22Rv1 (cell line): Measurements from ENCODE around the gene WBP1L.

Source experiments
- H3K27ac ChIP-seq: fragments of 450-650 bp; 2 replicates; pipeline ENCODE4 v1.5.1; 2017
- CTCF ChIP-seq: fragments of 450-650 bp; IDR thresholded peaks from 2 replicates; pipeline ENCODE4 v1.5.1; 2017; ENCODE audit warnings: mild to moderate bottlenecking
- ZFX ChIP-seq: fragments of 450-650 bp; IDR thresholded peaks from 2 replicates; pipeline ENCODE4 v1.6.1; 2017; ENCODE audit warnings: antibody characterized with exemption, borderline replicate concordance

WBP1L gene

GRCh38 chr10:102824664-102825063 is 80.9 kb downstream of the WBP1L start:
- TF ChIP-seq CTCF (no peak), ZFX (no peak)
- H3K27ac ChIP-seq, result no peak overlapping the region

- TF ChIP-seq ZFX (no peak), CTCF (no peak)
- H3K27ac ChIP-seq, result no peak overlapping the region
Measured at GRCh38 chr10:102826148-102826796, 82.5 kb downstream of the WBP1L start.

- TF ChIP-seq CTCF, result no peak
- no peak for TF ChIP-seq ZFX
- H3K27ac ChIP-seq, result no peak overlapping the region
Measured at GRCh38 chr10:102827597-102827975, 83.8 kb downstream of the WBP1L start.

GRCh38 chr10:102831322-102832071 is 87.7 kb downstream of the WBP1L start:
- no peak overlapping the region for H3K27ac ChIP-seq
- TF ChIP-seq CTCF (no peak), ZFX (no peak)

GRCh38 chr10:102832248-102832647 is 88.5 kb downstream of the WBP1L start:
- H3K27ac ChIP-seq, result no peak overlapping the region
- TF ChIP-seq CTCF (no peak), ZFX (no peak)

GRCh38 chr10:102832987-102833386 is 89.2 kb downstream of the WBP1L start:
- no peak overlapping the region for H3K27ac ChIP-seq
- no peak for TF ChIP-seq ZFX
- no peak for TF ChIP-seq CTCF

GRCh38 chr10:102834143-102834542 is 90.4 kb downstream of the WBP1L start:
- no peak for TF ChIP-seq ZFX
- no peak for TF ChIP-seq CTCF
- H3K27ac ChIP-seq, result no peak overlapping the region
